Stimulated activated CD4-positive, alpha-beta T cell treated with anti-CD3 and anti-CD28 coated beads, Interleukin-15, amount 100 ng/mL, for 48 hours (primary cell): ENCODE data around the gene GPR34.
A peak's percentile ranks its signal among the peaks of the same experiment; 100 is the strongest.
"Not testable (repeated sequence)": the region's sequence is repeated elsewhere in the genome, so short reads cannot be mapped to it uniquely, and the experiment has no call there.

Source experiments
- DNase-seq, 2 donors: peaks; one replicate each; pipeline ENCODE4 v3.0.0-alpha.2; 2020; ENCODE audit warnings: low read depth in 2 of 2

Gene GPR34

GRCh38 chrX:41695426-41695825, 6.7 kb downstream of the GPR34 start:
- DNase-seq, result no peak

GRCh38 chrX:41703574-41704029, 14.8 kb downstream of the GPR34 start:
- DNase-seq, result no peak

GRCh38 chrX:41705042-41705441, 16.3 kb downstream of the GPR34 start:
- DNase-seq, result no peak

- no peak for DNase-seq
Observed at GRCh38 chrX:41705680-41706374, 17.1 kb downstream of the GPR34 start.

GRCh38 chrX:41707218-41707617, 18.4 kb downstream of the GPR34 start:
- no peak for DNase-seq

GRCh38 chrX:41708486-41708885, 19.7 kb downstream of the GPR34 start:
- no peak for DNase-seq

- DNase-seq, result no peak
Observed at GRCh38 chrX:41711021-41711667, 22.4 kb downstream of the GPR34 start.

GRCh38 chrX:41716222-41716621, 27.4 kb downstream of the GPR34 start:
- no peak for DNase-seq

- no peak for DNase-seq
Observed at GRCh38 chrX:41716767-41717473, 28.1 kb downstream of the GPR34 start.

- no peak for DNase-seq
Observed at GRCh38 chrX:41718481-41719235, 29.9 kb downstream of the GPR34 start.

- DNase-seq, result not testable (repeated sequence)
Observed at GRCh38 chrX:41719610-41720009, 30.8 kb downstream of the GPR34 start.

GRCh38 chrX:41720125-41720779, 31.5 kb downstream of the GPR34 start:
- peak in 1 of 2 donors; percentile 14 for DNase-seq

GRCh38 chrX:41721590-41721989, 32.8 kb downstream of the GPR34 start:
- DNase-seq, result no peak

- DNase-seq, result no peak
Observed at GRCh38 chrX:41722214-41722613, 33.4 kb downstream of the GPR34 start.

GRCh38 chrX:41722816-41723618, 34.2 kb downstream of the GPR34 start:
- DNase-seq, result no peak

- DNase-seq, result no peak
Observed at GRCh38 chrX:41723826-41724225, 35.1 kb downstream of the GPR34 start, which contains the start of gene GPR82. Gene GPR82 (plus strand): TSS chrX:41724181. CDS start chrX:41727027, 2,846 bp downstream.

GRCh38 chrX:41728125-41728524, 39.4 kb downstream of the GPR34 start:
- no peak for DNase-seq

GRCh38 chrX:41730081-41730480, 41.3 kb downstream of the GPR34 start:
- no peak for DNase-seq

- no peak for DNase-seq
Observed at GRCh38 chrX:41732260-41732659, 43.5 kb downstream of the GPR34 start.

- no peak for DNase-seq
Observed at GRCh38 chrX:41733939-41734338, 45.2 kb downstream of the GPR34 start.

GRCh38 chrX:41734530-41734929, 45.8 kb downstream of the GPR34 start:
- no peak for DNase-seq
